NCI-H510A (cell line): ENCODE measurements around the gene LYPD8.

Experiments
- DNase-seq: peaks from one replicate; lab custom pipeline; 2025; lab: John Stamatoyannopoulos, UW

LYPD8 gene

GRCh38 chr1:248757784-248758195 is 2.2 kb upstream of the LYPD8 start:
- no peak for DNase-seq

GRCh38 chr1:248756636-248757035 is 1.1 kb upstream of the LYPD8 start:
- DNase-seq = no peak

GRCh38 chr1:248756151-248756550 is 592 bp upstream of the LYPD8 start:
- no peak for DNase-seq

- DNase-seq = no peak
Observed at GRCh38 chr1:248753708-248754280, 1.8 kb downstream of the LYPD8 start.

- no peak for DNase-seq
Observed at GRCh38 chr1:248753029-248753594, 2.4 kb downstream of the LYPD8 start.

- no peak for DNase-seq
Observed at GRCh38 chr1:248752161-248753028, 3.2 kb downstream of the LYPD8 start.

GRCh38 chr1:248751635-248752034 is 3.9 kb downstream of the LYPD8 start:
- DNase-seq = no peak

- DNase-seq = no peak
Observed at GRCh38 chr1:248751142-248751541, 4.4 kb downstream of the LYPD8 start.

GRCh38 chr1:248750496-248750895 is 5.1 kb downstream of the LYPD8 start:
- no peak for DNase-seq

- DNase-seq = no peak
Observed at GRCh38 chr1:248748211-248748610, 7.3 kb downstream of the LYPD8 start.

GRCh38 chr1:248740876-248741275 is 14.7 kb downstream of the LYPD8 start:
- no peak for DNase-seq

GRCh38 chr1:248739572-248740205 is 15.9 kb downstream of the LYPD8 start:
- DNase-seq = no peak

GRCh38 chr1:248737457-248737856 is 18.1 kb downstream of the LYPD8 start:
- no peak for DNase-seq

- no peak for DNase-seq
Observed at GRCh38 chr1:248736977-248737376, 18.6 kb downstream of the LYPD8 start.

GRCh38 chr1:248733566-248733965 is 22.0 kb downstream of the LYPD8 start:
- no peak for DNase-seq

- DNase-seq = no peak
Observed at GRCh38 chr1:248730507-248731335, 24.8 kb downstream of the LYPD8 start.

- no peak for DNase-seq
Observed at GRCh38 chr1:248714248-248714647, 41.3 kb downstream of the LYPD8 start.

- DNase-seq = no peak
Observed at GRCh38 chr1:248710305-248710900, 45.2 kb downstream of the LYPD8 start.

GRCh38 chr1:248704606-248705005 is 51.0 kb downstream of the LYPD8 start:
- DNase-seq = no peak

- no peak for DNase-seq
Observed at GRCh38 chr1:248703674-248704073, 51.9 kb downstream of the LYPD8 start.

- no peak for DNase-seq
Observed at GRCh38 chr1:248702714-248703113, 52.8 kb downstream of the LYPD8 start, which contains the start of gene OR14I1. TSS of gene OR14I1 (minus strand) at chr1:248702766.
